HG02852 (cell line): ENCODE results near the gene DUT.

ENCODE experiments used
- ATAC-seq: cut with Tn5 transposase; IDR thresholded peaks from one replicate; pipeline ENCODE4 v1.9.1; 2021; ENCODE audit warnings: mild to moderate bottlenecking, moderate library complexity; ENCODE audit not compliant: unreplicated experiment

DUT gene

GRCh38 chr15:48367483-48367882 is 36.3 kb downstream of the DUT start:
- no peak for ATAC-seq

GRCh38 chr15:48370460-48370859 is 39.2 kb downstream of the DUT start:
- ATAC-seq: no peak

GRCh38 chr15:48371550-48371949 is 40.3 kb downstream of the DUT start:
- ATAC-seq: no peak

- ATAC-seq: no peak
Measured at GRCh38 chr15:48371961-48372360, 40.7 kb downstream of the DUT start.

- no peak for ATAC-seq
Measured at GRCh38 chr15:48373821-48374451, 42.7 kb downstream of the DUT start.

- ATAC-seq: no peak
Measured at GRCh38 chr15:48374472-48374871, 43.2 kb downstream of the DUT start.

GRCh38 chr15:48375767-48376166 is 44.5 kb downstream of the DUT start:
- no peak for ATAC-seq

- no peak for ATAC-seq
Measured at GRCh38 chr15:48380198-48380597, 49.0 kb downstream of the DUT start.

GRCh38 chr15:48381861-48382260 is 50.6 kb downstream of the DUT start:
- ATAC-seq: no peak

GRCh38 chr15:48383031-48383430 is 51.8 kb downstream of the DUT start:
- no peak for ATAC-seq

- ATAC-seq: no peak
Measured at GRCh38 chr15:48384616-48385015, 53.4 kb downstream of the DUT start.

GRCh38 chr15:48385031-48385830 is 54.0 kb downstream of the DUT start:
- ATAC-seq: no peak

GRCh38 chr15:48388016-48388851 is 57.0 kb downstream of the DUT start:
- ATAC-seq: no peak

GRCh38 chr15:48388910-48389309 is 57.7 kb downstream of the DUT start:
- no peak for ATAC-seq

GRCh38 chr15:48389691-48390143 is 58.5 kb downstream of the DUT start:
- ATAC-seq: no peak

- ATAC-seq: no peak
Measured at GRCh38 chr15:48391950-48392349, 60.7 kb downstream of the DUT start.

- ATAC-seq: no peak
Measured at GRCh38 chr15:48392356-48392755, 61.1 kb downstream of the DUT start.
